LHCN-M2 (cell line): ENCODE measurements around the gene ATP6V0E1. TPM values are rescaled to one million over a fixed set of nuclear protein-coding genes. Genes with fewer than 3 reads are reported as not detected.
"Not testable (repeated sequence)": the region's sequence is repeated elsewhere in the genome, so short reads cannot be mapped to it uniquely, and the experiment has no call there.

Source experiments
- DNase-seq: peaks from one replicate; pipeline ENCODE4 v3.0.0-alpha.2; 2012; ENCODE audit warnings: low read depth
- total RNA-seq: library from RNA; depleted of rRNA; stranded (reverse); fragments of >200 nt; gene quantifications from 2 replicates; pipeline ENCODE4 v1.2.3, GENCODE V29; 2014; rRNA removed

The ATP6V0E1 gene
- total RNA-seq, 1 experiment from 2014 or later = 165 TPM

- DNase-seq = no peak
Observed at GRCh38 chr5:173075137-173075843, 91.7 kb downstream of the ATP6V0E1 start.

GRCh38 chr5:173075970-173076369, 92.4 kb downstream of the ATP6V0E1 start:
- DNase-seq = no peak

GRCh38 chr5:173076471-173076870, 92.9 kb downstream of the ATP6V0E1 start:
- not testable (repeated sequence) for DNase-seq

- no peak for DNase-seq
Observed at GRCh38 chr5:173078878-173079277, 95.3 kb downstream of the ATP6V0E1 start.

Other genes starting within 250 kb of the ATP6V0E1 start
- 87.6 and 101 TPM in 2 replicates for gene DUSP1, start 212.6 kb upstream of the ATP6V0E1 start, total RNA-seq
- 152 and 158 TPM in 2 replicates for gene ERGIC1, start 149.5 kb upstream of the ATP6V0E1 start, total RNA-seq
- gene RPL26L1, start 24.3 kb upstream of the ATP6V0E1 start, total RNA-seq = 63.0 and 64.3 TPM in 2 replicates
- 7.0 and 9.6 TPM in 2 replicates for gene CREBRF, start 72.6 kb downstream of the ATP6V0E1 start, total RNA-seq
- 15.8 and 17.4 TPM in 2 replicates for gene BNIP1, start 160.8 kb downstream of the ATP6V0E1 start, total RNA-seq